ENCODE data around the gene ACER1. TPM values are rescaled to one million over a fixed set of nuclear protein-coding genes. Genes with fewer than 3 reads are reported as not detected.

ACER1 gene
- polyA plus RNA-seq, 1 of the 3 experiments (the other 2 are of a cell fraction), result not detected

DNA sequence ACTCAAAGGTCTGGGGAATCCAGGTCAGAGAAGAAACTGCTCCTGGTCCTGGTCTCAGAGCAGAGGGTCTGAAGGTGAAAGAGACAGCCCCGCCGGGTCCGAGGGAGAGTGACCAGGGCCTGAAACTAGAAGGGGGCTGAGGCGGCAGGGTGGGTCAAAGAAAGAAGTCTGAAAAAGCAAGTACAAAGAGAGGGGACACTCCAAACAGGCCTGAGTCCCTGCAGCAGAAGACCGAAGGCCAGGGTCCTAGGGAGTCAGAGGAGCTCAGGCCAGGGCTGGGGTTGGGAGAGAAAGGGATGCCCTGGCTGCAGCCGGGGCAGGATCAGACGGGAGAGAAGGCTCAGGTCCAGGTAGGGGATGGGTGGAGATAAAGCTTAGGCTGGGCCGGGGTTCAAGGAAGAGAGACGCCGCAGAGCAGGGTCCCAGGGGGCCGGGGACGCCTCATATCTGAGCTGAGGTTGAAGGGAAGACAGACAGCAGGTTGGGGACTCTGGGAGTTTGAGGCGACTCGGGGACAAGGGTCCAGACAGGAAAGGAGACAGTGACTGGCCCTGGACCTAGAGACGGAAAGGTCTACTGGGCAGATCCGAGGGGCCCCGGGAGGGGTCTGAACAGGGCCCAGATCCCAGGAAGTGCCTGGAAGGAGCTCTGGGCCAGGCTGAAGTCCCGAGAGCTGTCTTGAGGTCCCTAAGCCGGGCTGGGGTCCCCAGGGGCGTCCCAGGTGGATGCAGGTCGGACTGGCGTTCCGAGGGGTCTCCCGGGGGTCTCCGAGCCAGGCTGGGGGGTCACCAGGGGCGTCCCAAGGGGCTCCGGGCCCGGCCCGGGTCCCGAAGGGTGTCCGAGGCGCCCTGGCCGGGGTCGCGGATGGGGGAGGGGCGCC is 54.4 kb downstream of the ACER1 start:
- no peak overlapping the region; the same call in 1 of the 2 replicates for H2AFZ ChIP-seq (ENCODE audit: low read depth)
- H3K27me3 ChIP-seq (ENCODE audit: insufficient read depth), result no peaks in the 10 kb centered on the region; the same call in 1 of the 2 replicates
- H4K20me1 ChIP-seq (ENCODE audit: insufficient read depth), result peaks cover 51% of the 10 kb centered on the region
- peaks cover 4 to 5% of the 10 kb centered on the region in 2 experiments for H3K36me3 ChIP-seq (replicated peaks in 1 of 2; ENCODE audit: control insufficient read depth in 1 of 2, insufficient read depth in 2 of 2, low read length in 1 of 2)
- H3K9me3 ChIP-seq, result no peaks in the 10 kb centered on the region
- no peak for TF ChIP-seq SIN3A (IDR thresholded peaks at IDR 0.05; ENCODE audit: borderline replicate concordance, low read depth, low read length)
- TF ChIP-seq RXRA (IDR thresholded peaks at IDR 0.05; ENCODE audit: borderline replicate concordance, low read depth), result no peak
- no peak for TF ChIP-seq MXI1 (IDR thresholded peaks at IDR 0.05; ENCODE audit: low read depth, low read length)
- TF ChIP-seq RAD21 (IDR thresholded peaks at IDR 0.05; ENCODE audit: low read length), result no peak
- TF ChIP-seq ELF1 (IDR thresholded peaks at IDR 0.05), result no peak
- TF ChIP-seq, protein P1, sequence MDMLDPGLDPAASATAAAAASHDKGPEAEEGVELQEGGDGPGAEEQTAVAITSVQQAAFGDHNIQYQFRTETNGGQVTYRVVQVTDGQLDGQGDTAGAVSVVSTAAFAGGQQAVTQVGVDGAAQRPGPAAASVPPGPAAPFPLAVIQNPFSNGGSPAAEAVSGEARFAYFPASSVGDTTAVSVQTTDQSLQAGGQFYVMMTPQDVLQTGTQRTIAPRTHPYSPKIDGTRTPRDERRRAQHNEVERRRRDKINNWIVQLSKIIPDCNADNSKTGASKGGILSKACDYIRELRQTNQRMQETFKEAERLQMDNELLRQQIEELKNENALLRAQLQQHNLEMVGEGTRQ (IDR thresholded peaks at IDR 0.05; ENCODE audit: borderline replicate concordance, low read depth, low read length), result no peak
- TF ChIP-seq NRF1 (IDR thresholded peaks at IDR 0.05; ENCODE audit: low read depth, low read length), result no peak
- no peak for TF ChIP-seq NFIC (IDR thresholded peaks at IDR 0.05; ENCODE audit: borderline replicate concordance)
- no peak for TF ChIP-seq POLR2AphosphoS5 (IDR thresholded peaks at IDR 0.05; ENCODE audit: low read depth, low read length)
- TF ChIP-seq, protein P2, sequence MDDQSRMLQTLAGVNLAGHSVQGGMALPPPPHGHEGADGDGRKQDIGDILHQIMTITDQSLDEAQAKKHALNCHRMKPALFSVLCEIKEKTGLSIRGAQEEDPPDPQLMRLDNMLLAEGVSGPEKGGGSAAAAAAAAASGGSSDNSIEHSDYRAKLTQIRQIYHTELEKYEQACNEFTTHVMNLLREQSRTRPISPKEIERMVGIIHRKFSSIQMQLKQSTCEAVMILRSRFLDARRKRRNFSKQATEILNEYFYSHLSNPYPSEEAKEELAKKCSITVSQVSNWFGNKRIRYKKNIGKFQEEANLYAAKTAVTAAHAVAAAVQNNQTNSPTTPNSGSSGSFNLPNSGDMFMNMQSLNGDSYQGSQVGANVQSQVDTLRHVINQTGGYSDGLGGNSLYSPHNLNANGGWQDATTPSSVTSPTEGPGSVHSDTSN (IDR thresholded peaks at IDR 0.05), result no peak
- no peak for TF ChIP-seq RCOR1 (IDR thresholded peaks at IDR 0.05; ENCODE audit: low read length)
- TF ChIP-seq, protein P3, sequence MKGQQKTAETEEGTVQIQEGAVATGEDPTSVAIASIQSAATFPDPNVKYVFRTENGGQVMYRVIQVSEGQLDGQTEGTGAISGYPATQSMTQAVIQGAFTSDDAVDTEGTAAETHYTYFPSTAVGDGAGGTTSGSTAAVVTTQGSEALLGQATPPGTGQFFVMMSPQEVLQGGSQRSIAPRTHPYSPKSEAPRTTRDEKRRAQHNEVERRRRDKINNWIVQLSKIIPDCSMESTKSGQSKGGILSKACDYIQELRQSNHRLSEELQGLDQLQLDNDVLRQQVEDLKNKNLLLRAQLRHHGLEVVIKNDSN (IDR thresholded peaks at IDR 0.05; ENCODE audit: borderline replicate concordance, low read depth), result no peak
- TF ChIP-seq EZH2phosphoT487 (IDR thresholded peaks at IDR 0.05; ENCODE audit: borderline replicate concordance, low read depth), result no peak
- ChIA-PET POLR2A (no interaction called here), CTCF (interaction anchor here (1.1 to 2.1 kb wide), 2 partner anchors 60 to 230 kb away, joined by 3 to 9 read pairs; no protein-coding TSS in a partner anchor)
- peak overlapping the region; percentile 85 for H3K9ac ChIP-seq
- H3K9me2 ChIP-seq, result no peaks in the 10 kb centered on the region
- peaks cover 14% of the 10 kb centered on the region for H3F3A ChIP-seq (replicated peaks; ENCODE audit: insufficient read depth)
- no peak for DNase-seq
- H3K4me3 ChIP-seq (ENCODE audit: low read depth in 2 of 2, low read length in 1 of 2), result peak overlapping the region; percentile 76 to 89
- peak overlapping the region; percentile 99 for H3K4me2 ChIP-seq
- WGBS (ENCODE audit: low lambda C conversion rate), result 9% methylated on average over 13 of the region's 36 CpGs
- H3K27ac ChIP-seq (ENCODE audit: low read depth in 2 of 2, low read length in 1 of 2), result peak overlapping the region; percentile 15 to 74; a peak in 3 of 4 replicates
- H3K79me2 ChIP-seq (ENCODE audit: insufficient read depth), result peaks cover 53% of the 10 kb centered on the region
- peaks cover 21 to 49% of the 10 kb centered on the region in 2 experiments for H3K4me1 ChIP-seq (ENCODE audit: control insufficient read depth in 1 of 2, insufficient read depth in 2 of 2, low read depth in 1 of 2, low read length in 1 of 2)

DNA sequence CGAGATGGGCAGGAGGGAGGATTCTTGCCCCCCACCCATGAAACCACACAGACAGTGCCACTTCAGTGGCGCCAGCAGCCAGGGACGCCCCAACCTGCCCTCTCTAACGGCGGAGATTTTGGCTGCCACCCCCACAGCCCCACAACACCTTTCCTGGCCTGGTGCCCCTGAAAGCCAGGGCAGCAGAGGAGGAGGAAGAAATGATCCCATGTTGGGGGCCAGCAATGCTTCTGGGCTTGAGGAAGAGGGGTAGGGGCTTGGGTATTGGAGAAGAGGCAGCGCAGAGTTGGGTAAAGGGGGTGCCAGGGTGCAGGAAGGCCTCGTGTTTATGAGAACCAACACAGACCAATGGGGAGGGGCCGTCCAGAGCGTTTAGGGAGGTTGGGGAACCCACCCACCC is 55.4 kb downstream of the ACER1 start:
- TF ChIP-seq TAF1 (IDR thresholded peaks at IDR 0.05; ENCODE audit: borderline replicate concordance, low read depth, low read length) (no peak), JUND (IDR thresholded peaks at IDR 0.05) (no peak)
- Histone ChIP-seq H3K27ac (ENCODE audit: low read depth in 2 of 2, low read length in 1 of 2) (peak overlapping the region in 1 of 2 experiments; percentile 17; a peak in 1 of 4 replicates), H4K20me1 (ENCODE audit: insufficient read depth) (peaks cover 60% of the 10 kb centered on the region), H3F3A (replicated peaks; ENCODE audit: insufficient read depth) (peaks cover 18% of the 10 kb centered on the region), H3K4me2 (peak overlapping the region; percentile 99), H3K4me3 (ENCODE audit: low read depth in 2 of 2, low read length in 1 of 2) (peak overlapping the region; percentile 76 to 89), H3K9me3 (no peaks in the 10 kb centered on the region), H3K9me2 (no peaks in the 10 kb centered on the region), H3K79me2 (ENCODE audit: insufficient read depth) (peaks cover 58% of the 10 kb centered on the region), H3K27me3 (ENCODE audit: insufficient read depth) (no peaks in the 10 kb centered on the region), H3K36me3 (replicated peaks in 1 of 2; ENCODE audit: control insufficient read depth in 1 of 2, insufficient read depth in 2 of 2, low read length in 1 of 2) (peaks cover 4 to 5% of the 10 kb centered on the region in 2 experiments), H3K9ac (no peak overlapping the region), H2AFZ (ENCODE audit: low read depth) (no peak overlapping the region), H3K4me1 (ENCODE audit: control insufficient read depth in 1 of 2, insufficient read depth in 2 of 2, low read depth in 1 of 2, low read length in 1 of 2) (peaks cover 26 to 58% of the 10 kb centered on the region in 2 experiments)
- DNase-seq, result no peak
- WGBS (ENCODE audit: low lambda C conversion rate), result 79% methylated on average over 8 of the region's 9 CpGs
- POLR2A ChIA-PET, result no interaction called here
- CTCF ChIA-PET, result interaction anchor here (1.4 to 2.1 kb wide), 2 partner anchors 10 to 59 kb away, joined by 3 to 9 read pairs; no protein-coding TSS in a partner anchor

All from SK-N-SH (cell line).